ENCODE measurements around the gene DPP10.
"Not testable (repeated sequence)": the region's sequence is repeated elsewhere in the genome, so short reads cannot be mapped to it uniquely, and the experiment has no call there.

Gene DPP10

DNA sequence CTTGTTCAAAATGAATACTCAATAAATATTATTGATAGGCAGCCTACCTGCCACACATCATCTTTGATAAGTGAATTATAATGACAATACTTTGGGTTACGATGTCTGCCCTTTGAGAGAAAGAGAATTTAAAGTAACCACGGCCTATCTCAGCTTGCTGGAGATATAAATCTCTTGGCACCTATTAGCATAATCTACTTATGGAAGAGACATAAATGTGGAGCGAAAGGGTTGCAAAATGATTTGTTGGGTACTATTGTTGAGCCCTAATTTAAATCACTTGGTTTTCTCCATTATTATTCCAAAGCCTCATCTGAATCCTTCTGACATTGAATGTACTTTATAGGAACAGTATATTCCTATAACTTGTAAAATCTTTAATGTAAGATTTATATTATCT lies 520.1 kb downstream of the DPP10 start:
- TF ChIP-seq, protein P1, sequence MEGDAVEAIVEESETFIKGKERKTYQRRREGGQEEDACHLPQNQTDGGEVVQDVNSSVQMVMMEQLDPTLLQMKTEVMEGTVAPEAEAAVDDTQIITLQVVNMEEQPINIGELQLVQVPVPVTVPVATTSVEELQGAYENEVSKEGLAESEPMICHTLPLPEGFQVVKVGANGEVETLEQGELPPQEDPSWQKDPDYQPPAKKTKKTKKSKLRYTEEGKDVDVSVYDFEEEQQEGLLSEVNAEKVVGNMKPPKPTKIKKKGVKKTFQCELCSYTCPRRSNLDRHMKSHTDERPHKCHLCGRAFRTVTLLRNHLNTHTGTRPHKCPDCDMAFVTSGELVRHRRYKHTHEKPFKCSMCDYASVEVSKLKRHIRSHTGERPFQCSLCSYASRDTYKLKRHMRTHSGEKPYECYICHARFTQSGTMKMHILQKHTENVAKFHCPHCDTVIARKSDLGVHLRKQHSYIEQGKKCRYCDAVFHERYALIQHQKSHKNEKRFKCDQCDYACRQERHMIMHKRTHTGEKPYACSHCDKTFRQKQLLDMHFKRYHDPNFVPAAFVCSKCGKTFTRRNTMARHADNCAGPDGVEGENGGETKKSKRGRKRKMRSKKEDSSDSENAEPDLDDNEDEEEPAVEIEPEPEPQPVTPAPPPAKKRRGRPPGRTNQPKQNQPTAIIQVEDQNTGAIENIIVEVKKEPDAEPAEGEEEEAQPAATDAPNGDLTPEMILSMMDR (IDR thresholded peaks at IDR 0.05; ENCODE audit: low read length) = no peak
- TF ChIP-seq EZH2 (IDR thresholded peaks at IDR 0.05; ENCODE audit: borderline replicate concordance, low read length) = no peak
- Histone ChIP-seq H3K9me3 (ENCODE audit: low read length) (no peaks in the 10 kb centered on the region), H3K9me2 (ENCODE audit: low read depth, low read length) (no peaks in the 10 kb centered on the region), H3K9ac (ENCODE audit: low read length) (no peak overlapping the region), H4K20me1 (ENCODE audit: insufficient read depth, low read length) (no peaks in the 10 kb centered on the region), H3K4me1 (ENCODE audit: insufficient read depth, low read length, severe bottlenecking) (no peaks in the 10 kb centered on the region), H3K79me2 (ENCODE audit: insufficient read depth, low read length) (no peaks in the 10 kb centered on the region), H2AFZ (ENCODE audit: low read length) (no peak overlapping the region), H3K27me3 (ENCODE audit: insufficient read depth, low read length) (no peaks in the 10 kb centered on the region), H3K27ac (ENCODE audit: low read depth, low read length, poor library complexity, severe bottlenecking) (no peak overlapping the region), H3K4me3 (ENCODE audit: low read depth, low read length, poor library complexity, severe bottlenecking) (no peak overlapping the region), H3K36me3 (ENCODE audit: insufficient read depth, low read length) (no peaks in the 10 kb centered on the region), H3F3A (ENCODE audit: insufficient read depth, low read length) (no peaks in the 10 kb centered on the region), H3K4me2 (ENCODE audit: low read length) (no peak overlapping the region)

DNA sequence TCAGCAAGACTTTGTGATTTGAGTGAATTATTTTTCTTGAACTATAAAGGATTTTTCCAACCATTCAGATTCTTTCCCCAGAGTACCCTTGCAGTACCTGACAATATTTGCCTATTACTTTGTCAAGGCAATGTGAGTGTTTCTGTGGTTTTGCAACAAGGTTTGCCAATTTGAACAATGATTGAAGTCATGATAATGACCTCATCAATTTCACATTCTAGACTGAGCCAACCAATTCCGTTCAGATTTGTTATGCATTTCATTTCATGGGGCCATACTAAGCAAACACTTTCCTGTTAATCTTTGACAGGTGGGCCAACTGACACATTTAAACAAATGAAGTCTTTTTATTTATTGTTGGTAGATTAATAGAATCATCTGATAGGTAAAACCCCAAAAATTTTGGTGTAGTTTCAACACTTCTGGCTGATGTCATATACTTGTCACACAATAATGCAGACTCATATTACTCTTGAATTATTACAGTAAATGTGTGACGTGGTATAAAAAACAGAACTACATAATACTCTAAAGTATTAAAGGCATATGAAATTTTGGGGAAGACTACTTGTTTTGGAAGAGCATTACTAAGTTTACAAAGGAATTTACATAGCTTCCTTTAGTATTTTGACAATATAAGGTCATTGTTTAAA lies 526.4 kb downstream of the DPP10 start:
- Histone ChIP-seq H3K9ac (ENCODE audit: low read length) (no peak overlapping the region), H3K36me3 (ENCODE audit: insufficient read depth, low read length) (no peaks in the 10 kb centered on the region)

DNA sequence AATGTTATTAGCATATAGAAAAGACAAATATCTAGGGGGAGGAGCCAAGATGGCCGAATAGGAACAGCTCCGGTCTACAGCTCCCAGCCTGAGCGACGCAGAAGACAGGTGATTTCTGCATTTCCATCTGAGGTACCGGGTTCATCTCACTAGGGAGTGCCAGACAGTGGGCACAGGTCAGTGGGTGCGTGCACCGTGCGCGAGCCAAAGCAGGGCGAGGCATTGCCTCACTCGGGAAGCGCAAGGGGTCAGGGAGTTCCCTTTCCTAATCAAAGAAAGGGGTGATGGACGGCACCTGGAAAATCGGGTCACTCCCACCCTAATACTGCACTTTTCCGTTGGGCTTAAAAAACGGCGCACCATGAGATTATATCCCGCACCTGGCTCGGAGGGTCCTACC lies 561.9 kb downstream of the DPP10 start:
- not testable (repeated sequence) for H2AFZ ChIP-seq (ENCODE audit: low read length); H3K27ac ChIP-seq (ENCODE audit: low read depth, low read length, poor library complexity, severe bottlenecking); H3K36me3 ChIP-seq (ENCODE audit: insufficient read depth, low read length)

More for the DNA sequence above, 526.4 kb downstream of the DPP10 start:
- H3K9me2 ChIP-seq (ENCODE audit: low read depth, low read length) = no peaks in the 10 kb centered on the region
- H3K27ac ChIP-seq (ENCODE audit: low read depth, low read length, poor library complexity, severe bottlenecking) = no peak overlapping the region
- no peaks in the 10 kb centered on the region for H3K27me3 ChIP-seq (ENCODE audit: insufficient read depth, low read length)
- TF ChIP-seq EZH2 (IDR thresholded peaks at IDR 0.05; ENCODE audit: borderline replicate concordance, low read length) = no peak
- TF ChIP-seq, protein P1 (IDR thresholded peaks at IDR 0.05; ENCODE audit: low read length) = no peak
- H3K4me3 ChIP-seq (ENCODE audit: low read depth, low read length, poor library complexity, severe bottlenecking) = no peak overlapping the region
- no peak overlapping the region for H2AFZ ChIP-seq (ENCODE audit: low read length)
- no peaks in the 10 kb centered on the region for H3F3A ChIP-seq (ENCODE audit: insufficient read depth, low read length)
- no peaks in the 10 kb centered on the region for H4K20me1 ChIP-seq (ENCODE audit: insufficient read depth, low read length)
- no peaks in the 10 kb centered on the region for H3K9me3 ChIP-seq (ENCODE audit: low read length)
- H3K79me2 ChIP-seq (ENCODE audit: insufficient read depth, low read length) = no peaks in the 10 kb centered on the region
- no peaks in the 10 kb centered on the region for H3K4me1 ChIP-seq (ENCODE audit: insufficient read depth, low read length, severe bottlenecking)
- no peak overlapping the region for H3K4me2 ChIP-seq (ENCODE audit: low read length)

DNA sequence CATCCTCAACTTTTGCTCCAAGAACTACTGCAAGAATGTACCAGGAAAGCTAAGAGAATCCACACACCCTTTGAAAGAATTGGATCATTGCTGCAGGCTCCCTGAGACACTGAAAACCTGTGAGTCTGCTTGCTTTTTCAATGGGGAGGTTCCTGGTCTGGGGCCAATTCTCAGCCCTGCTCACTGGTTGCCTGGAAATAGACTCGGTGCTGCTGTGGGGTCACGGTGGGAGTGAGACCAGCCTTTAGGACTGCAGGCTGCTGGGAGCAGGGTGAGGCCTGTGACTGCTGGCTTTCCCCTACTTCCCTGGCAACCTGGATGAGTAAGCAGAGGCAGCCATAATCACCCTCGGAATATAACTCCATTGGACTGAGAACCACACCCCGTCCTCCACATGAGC lies 569.3 kb downstream of the DPP10 start:
- H3K4me1 ChIP-seq (ENCODE audit: insufficient read depth, low read length, severe bottlenecking) = no peaks in the 10 kb centered on the region
- H4K20me1 ChIP-seq (ENCODE audit: insufficient read depth, low read length) = no peaks in the 10 kb centered on the region
- no peak overlapping the region for H3K4me2 ChIP-seq (ENCODE audit: low read length)
- H3K9me3 ChIP-seq (ENCODE audit: low read length) = no peaks in the 10 kb centered on the region
- no peak overlapping the region for H2AFZ ChIP-seq (ENCODE audit: low read length)
- no peaks in the 10 kb centered on the region for H3F3A ChIP-seq (ENCODE audit: insufficient read depth, low read length)
- H3K9ac ChIP-seq (ENCODE audit: low read length) = no peak overlapping the region
- no peaks in the 10 kb centered on the region for H3K27me3 ChIP-seq (ENCODE audit: insufficient read depth, low read length)
- H3K36me3 ChIP-seq (ENCODE audit: insufficient read depth, low read length) = no peaks in the 10 kb centered on the region
- no peak overlapping the region for H3K27ac ChIP-seq (ENCODE audit: low read depth, low read length, poor library complexity, severe bottlenecking)
- no peaks in the 10 kb centered on the region for H3K9me2 ChIP-seq (ENCODE audit: low read depth, low read length)
- TF ChIP-seq, protein P1 (IDR thresholded peaks at IDR 0.05; ENCODE audit: low read length) = no peak
- no peak for TF ChIP-seq EZH2 (IDR thresholded peaks at IDR 0.05; ENCODE audit: borderline replicate concordance, low read length)
- no peak overlapping the region for H3K4me3 ChIP-seq (ENCODE audit: low read depth, low read length, poor library complexity, severe bottlenecking)
- H3K79me2 ChIP-seq (ENCODE audit: insufficient read depth, low read length) = no peaks in the 10 kb centered on the region

More for the DNA sequence above, 561.9 kb downstream of the DPP10 start:
- not testable (repeated sequence) for H4K20me1 ChIP-seq (ENCODE audit: insufficient read depth, low read length); H3K4me2 ChIP-seq (ENCODE audit: low read length); H3K9me3 ChIP-seq (ENCODE audit: low read length); H3K4me1 ChIP-seq (ENCODE audit: insufficient read depth, low read length, severe bottlenecking); H3K4me3 ChIP-seq (ENCODE audit: low read depth, low read length, poor library complexity, severe bottlenecking); H3K9me2 ChIP-seq (ENCODE audit: low read depth, low read length); H3F3A ChIP-seq (ENCODE audit: insufficient read depth, low read length); H3K79me2 ChIP-seq (ENCODE audit: insufficient read depth, low read length); H3K27me3 ChIP-seq (ENCODE audit: insufficient read depth, low read length); H3K9ac ChIP-seq (ENCODE audit: low read length)

DNA sequence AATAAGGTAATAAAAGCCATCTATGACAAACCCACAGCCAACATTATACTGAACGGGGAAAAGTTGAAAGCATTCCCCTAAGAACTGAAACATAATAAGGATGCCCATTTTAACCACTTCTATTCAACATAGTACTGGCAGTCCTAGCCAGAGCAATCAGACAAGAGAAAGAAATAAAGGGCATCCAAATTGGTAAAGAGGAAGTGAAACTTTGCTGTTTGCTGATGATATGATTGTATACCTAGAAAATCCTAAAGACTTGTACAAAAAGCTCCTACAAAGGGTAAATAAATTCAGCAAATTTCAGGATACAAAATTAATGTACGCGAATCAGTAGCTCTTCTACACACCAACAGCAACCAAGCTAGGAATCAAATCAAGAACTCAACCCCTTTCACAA lies 579.6 kb downstream of the DPP10 start:
- H3K4me2 ChIP-seq (ENCODE audit: low read length); H3K36me3 ChIP-seq (ENCODE audit: insufficient read depth, low read length); H2AFZ ChIP-seq (ENCODE audit: low read length); H3K4me3 ChIP-seq (ENCODE audit: low read depth, low read length, poor library complexity, severe bottlenecking); H3K4me1 ChIP-seq (ENCODE audit: insufficient read depth, low read length, severe bottlenecking); H3K27me3 ChIP-seq (ENCODE audit: insufficient read depth, low read length); H3K79me2 ChIP-seq (ENCODE audit: insufficient read depth, low read length); H3K9me2 ChIP-seq (ENCODE audit: low read depth, low read length); H3F3A ChIP-seq (ENCODE audit: insufficient read depth, low read length); H4K20me1 ChIP-seq (ENCODE audit: insufficient read depth, low read length); H3K9ac ChIP-seq (ENCODE audit: low read length); H3K9me3 ChIP-seq (ENCODE audit: low read length); H3K27ac ChIP-seq (ENCODE audit: low read depth, low read length, poor library complexity, severe bottlenecking): not testable (repeated sequence)

Data from OCI-LY1 (cell line).